PC-3 (cell line): Measurements from ENCODE around the gene TEX36. TPM values are rescaled to one million over a fixed set of nuclear protein-coding genes. Genes with fewer than 3 reads are reported as not detected.
"Not testable (repeated sequence)": the region's sequence is repeated elsewhere in the genome, so short reads cannot be mapped to it uniquely, and the experiment has no call there.

Experiments
- ATAC-seq: fragments of 200-7000 bp; cut with Tn5 transposase; 2 replicates; pipeline ENCODE4 v1.9.1; 2020; ENCODE audit warnings: mild to moderate bottlenecking, moderate library complexity
- BruUV-seq: library from RNA; stranded (reverse); fragments of 400-500 nt; replicated peaks from 2 replicates; lab custom pipeline; 2021; lab: Mats Ljungman, UMichigan
- CTCF ChIA-PET: fragments of 300-600 bp; sonication (Branson Sonifier 250); formaldehyde crosslinking; loops from one replicate; lab custom pipeline; 2022; ENCODE audit warnings: antibody characterized with exemption; lab: Charles Lee
- POLR2A ChIA-PET: fragments of 300-600 bp; sonication (Branson Sonifier 250); formaldehyde crosslinking; loops from one replicate; lab custom pipeline; 2022; ENCODE audit warnings: antibody characterized with exemption; ENCODE audit not compliant: unreplicated experiment; lab: Charles Lee
- DNase-seq: peaks from one replicate; pipeline ENCODE4 v3.0.0-alpha.2; 2015
- H2AFZ ChIP-seq: fragments of 300-600 bp; sonication (generic); 2 replicates; pipeline ENCODE4 v1.6.0; 2016; ENCODE audit warnings: antibody characterized with exemption, low read length
- H3F3A ChIP-seq: fragments of 300-600 bp; sonication (generic); one replicate; pipeline ENCODE4 v1.6.0; 2017; ENCODE audit warnings: antibody characterized with exemption, low read length, control low read depth, mild to moderate bottlenecking; ENCODE audit not compliant: unreplicated experiment
- H3K27ac ChIP-seq: fragments of 300-600 bp; sonication (generic); 2 replicates; pipeline ENCODE4 v1.5.1; 2016; ENCODE audit warnings: mild to moderate bottlenecking, low read length
- H3K27me3 ChIP-seq: fragments of 300-600 bp; sonication (generic); 2 replicates; pipeline ENCODE4 v1.6.1; 2016; ENCODE audit warnings: low read length, mixed read lengths
- H3K36me3 ChIP-seq: fragments of 300-600 bp; sonication (generic); 2 replicates; pipeline ENCODE4 v1.6.1; 2016; ENCODE audit warnings: low read depth, mixed run types, low read length, mixed read lengths
- H3K4me1 ChIP-seq: fragments of 300-600 bp; sonication (generic); 2 replicates; pipeline ENCODE4 v1.5.1; 2016; ENCODE audit warnings: low read length; ENCODE audit not compliant: insufficient read depth
- H3K4me2 ChIP-seq: fragments of 300-600 bp; sonication (generic); 2 replicates; pipeline ENCODE4 v1.6.0; 2016; ENCODE audit warnings: low read length
- H3K4me3 ChIP-seq: fragments of 300-600 bp; sonication (generic); 2 replicates; pipeline ENCODE4 v1.5.1; 2016; ENCODE audit warnings: mild to moderate bottlenecking, low read length, mixed read lengths
- H3K79me2 ChIP-seq: fragments of 300-600 bp; sonication (generic); 2 replicates; pipeline ENCODE4 v1.6.1; 2017; ENCODE audit warnings: low read length, mixed read lengths
- H3K9ac ChIP-seq: fragments of 300-600 bp; sonication (generic); 2 replicates; pipeline ENCODE4 v1.6.0; 2016; ENCODE audit warnings: mild to moderate bottlenecking, low read length
- H3K9me2 ChIP-seq: fragments of 300-600 bp; sonication (generic); replicated peaks from 2 replicates; pipeline ENCODE4 v1.6.1; 2016; ENCODE audit warnings: mixed run types, low read length, mixed read lengths
- H3K9me3 ChIP-seq: fragments of 300-600 bp; sonication (generic); 2 replicates; pipeline ENCODE4 v1.6.1; 2016; ENCODE audit warnings: low read length, mixed read lengths
- H4K20me1 ChIP-seq: fragments of 300-600 bp; sonication (generic); 2 replicates; pipeline ENCODE4 v1.6.1; 2016; ENCODE audit warnings: low read length, mixed read lengths
- CTCF ChIP-seq: fragments of 300-600 bp; sonication (generic); conservative IDR thresholded peaks from 2 replicates; pipeline ENCODE4 v1.5.1; 2017; ENCODE audit warnings: antibody characterized with exemption, low read depth, mild to moderate bottlenecking, low read length
- EZH2 ChIP-seq: fragments of 300-600 bp; sonication (generic); IDR thresholded peaks from one replicate; pipeline ENCODE4 v1.6.1; 2017; ENCODE audit warnings: antibody characterized with exemption, mild to moderate bottlenecking, low read length; ENCODE audit not compliant: unreplicated experiment
- EZH2phosphoT487 ChIP-seq: fragments of 300-600 bp; sonication (generic); IDR thresholded peaks from 2 replicates; pipeline ENCODE4 v1.6.1; 2018; ENCODE audit warnings: mild to moderate bottlenecking, antibody characterized with exemption, low read length, borderline replicate concordance
- intact Hi-C: fragments of 100-400 bp; cut with micrococcal nuclease; formaldehyde crosslinking; loops from 2 replicates; pipeline ENCODE4 v1.9.0; 2023
- total RNA-seq: library from RNA; depleted of rRNA; stranded (reverse); fragments of >200 nt; gene quantifications from 2 replicates; pipeline ENCODE4 v1.2.3, GENCODE V29; 2014

Gene TEX36
- total RNA-seq, 1 experiment from 2014 or later = not detected

GRCh38 chr10:125624800-125625199, 58.2 kb downstream of the TEX36 start:
- no peak overlapping the region for H3K9ac ChIP-seq
- peaks cover 39% of the 10 kb centered on the region for H3K27me3 ChIP-seq
- ATAC-seq (no peak), DNase-seq (no peak)
- CTCF ChIA-PET = no interaction called here
- H3K9me2 ChIP-seq = no peaks in the 10 kb centered on the region
- no TSS peak for BruUV-seq
- H3K79me2 ChIP-seq = no peaks in the 10 kb centered on the region
- no peak overlapping the region for H3K27ac ChIP-seq
- TF ChIP-seq EZH2 = no peak
- no peak for TF ChIP-seq EZH2phosphoT487
- no peak for TF ChIP-seq CTCF
- H3K4me2 ChIP-seq = no peak overlapping the region
- H3F3A ChIP-seq = no peaks in the 10 kb centered on the region
- H3K9me3 ChIP-seq = no peaks in the 10 kb centered on the region
- POLR2A ChIA-PET = no interaction called here
- intact Hi-C loops = no loop called here
- H3K4me1 ChIP-seq = no peaks in the 10 kb centered on the region
- no peak overlapping the region for H3K4me3 ChIP-seq
- H4K20me1 ChIP-seq = no peaks in the 10 kb centered on the region
- no peaks in the 10 kb centered on the region for H3K36me3 ChIP-seq
- no peak overlapping the region for H2AFZ ChIP-seq

- no peaks in the 10 kb centered on the region for H3K9me2 ChIP-seq
- TF ChIP-seq EZH2phosphoT487 (no peak), EZH2 (no peak), CTCF (no peak)
- H3K79me2 ChIP-seq = no peaks in the 10 kb centered on the region
- no peak overlapping the region for H2AFZ ChIP-seq
- DNase-seq = no peak
- ChIA-PET POLR2A (no interaction called here), CTCF (interaction anchor here (0.7 kb wide), 1 partner anchor 129 kb away, joined by 3 read pairs; no protein-coding TSS in a partner anchor)
- intact Hi-C loops = no loop called here
- no peak for ATAC-seq
- H3K9me3 ChIP-seq = no peaks in the 10 kb centered on the region
- H3F3A ChIP-seq = no peaks in the 10 kb centered on the region
- no TSS peak for BruUV-seq
- H3K9ac ChIP-seq = no peak overlapping the region
- H3K27me3 ChIP-seq = peaks cover 28% of the 10 kb centered on the region
- no peaks in the 10 kb centered on the region for H3K4me1 ChIP-seq
- H3K4me2 ChIP-seq = no peak overlapping the region
- no peaks in the 10 kb centered on the region for H3K36me3 ChIP-seq
- H3K4me3 ChIP-seq = no peak overlapping the region
- no peaks in the 10 kb centered on the region for H4K20me1 ChIP-seq
- H3K27ac ChIP-seq = no peak overlapping the region
Observed at GRCh38 chr10:125621052-125621451, 61.9 kb downstream of the TEX36 start.

- no peaks in the 10 kb centered on the region for H4K20me1 ChIP-seq
- peaks cover 21% of the 10 kb centered on the region for H3K27me3 ChIP-seq
- no peaks in the 10 kb centered on the region for H3K4me1 ChIP-seq
- H3K79me2 ChIP-seq = no peaks in the 10 kb centered on the region
- H3K4me3 ChIP-seq = no peak overlapping the region
- intact Hi-C loops = no loop called here
- TF ChIP-seq CTCF (no peak), EZH2phosphoT487 (no peak)
- H3K9me3 ChIP-seq = no peaks in the 10 kb centered on the region
- H2AFZ ChIP-seq = no peak overlapping the region
- H3K9ac ChIP-seq = no peak overlapping the region
- POLR2A ChIA-PET = no interaction called here
- H3K4me2 ChIP-seq = no peak overlapping the region
- H3K27ac ChIP-seq = no peak overlapping the region
- CTCF ChIA-PET = no interaction called here
- no peak for DNase-seq
- ATAC-seq = no peak
- no peaks in the 10 kb centered on the region for H3K36me3 ChIP-seq
- no peaks in the 10 kb centered on the region for H3K9me2 ChIP-seq
- no peaks in the 10 kb centered on the region for H3F3A ChIP-seq
- BruUV-seq = no TSS peak
Observed at GRCh38 chr10:125620401-125620800, 62.6 kb downstream of the TEX36 start.

GRCh38 chr10:125613062-125613461, 69.9 kb downstream of the TEX36 start:
- H3K4me3 ChIP-seq, H3K36me3 ChIP-seq, H3K4me1 ChIP-seq, H3K9me2 ChIP-seq, ATAC-seq, H3K27ac ChIP-seq, H3K79me2 ChIP-seq, H2AFZ ChIP-seq, H3K4me2 ChIP-seq, H3K9ac ChIP-seq, intact Hi-C loops, POLR2A ChIA-PET, H3F3A ChIP-seq, BruUV-seq, DNase-seq, H3K9me3 ChIP-seq, CTCF ChIA-PET, H4K20me1 ChIP-seq: not testable (repeated sequence)
- H3K27me3 ChIP-seq = peaks cover 12% of the 10 kb centered on the region; the same call in 1 of the 2 replicates
